LNCaP clone FGC (cell line): ENCODE data around the gene KLHL6.

Experiments
- DNase-seq: peaks from one replicate; pipeline ENCODE4 v3.0.0-alpha.2; 2011; ENCODE audit warnings: low read depth
- H3K4me3 ChIP-seq: 2 replicates; pipeline ENCODE4 v1.5.1; 2011; ENCODE audit warnings: mild to moderate bottlenecking, low read depth, low read length, control low read depth
- CTCF ChIP-seq: IDR thresholded peaks from 2 replicates; pipeline ENCODE4 v1.5.1; 2012; ENCODE audit warnings: mild to moderate bottlenecking; ENCODE audit not compliant: control insufficient read depth, insufficient read depth; ENCODE audit errors: extremely low read depth

Gene KLHL6

GRCh38 chr3:183553334-183554026, 2.0 kb downstream of the KLHL6 start:
- H3K4me3 ChIP-seq: no peak overlapping the region

GRCh38 chr3:183551930-183552329, 3.6 kb downstream of the KLHL6 start:
- no peak for TF ChIP-seq CTCF
- no peak overlapping the region for H3K4me3 ChIP-seq
- DNase-seq: no peak

More at GRCh38 chr3:183553334-183554026, 2.0 kb downstream of the KLHL6 start:
- DNase-seq: no peak
- no peak for TF ChIP-seq CTCF

GRCh38 chr3:183548262-183548769, 7.2 kb downstream of the KLHL6 start:
- H3K4me3 ChIP-seq: no peak overlapping the region
- no peak for DNase-seq
- no peak for TF ChIP-seq CTCF

- H3K4me3 ChIP-seq: no peak overlapping the region
- no peak for DNase-seq
- TF ChIP-seq CTCF: no peak
These were observed 8.9 kb downstream of the KLHL6 start for GRCh38 chr3:183546625-183547024.

DNA sequence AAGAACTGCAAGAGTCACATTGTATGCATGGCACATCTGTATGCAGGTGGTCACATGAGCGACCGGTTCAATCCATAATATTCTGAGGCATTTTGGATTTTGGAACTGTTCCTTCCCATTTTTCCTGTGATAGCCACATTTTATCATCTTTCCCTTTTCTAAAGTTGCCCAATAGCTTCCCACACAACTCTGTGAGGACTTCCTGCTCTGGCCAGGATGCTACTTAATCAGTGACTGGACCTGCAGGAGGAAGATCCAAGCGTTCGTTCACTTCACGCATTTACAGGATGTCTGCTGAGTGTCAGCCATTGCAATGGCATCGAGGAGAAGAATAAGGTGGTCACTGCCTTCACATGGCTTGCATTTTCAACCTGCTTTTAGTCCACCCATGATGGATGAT, 9.8 kb downstream of the KLHL6 start:
- DNase-seq: no peak
- no peak overlapping the region for H3K4me3 ChIP-seq
- no peak for TF ChIP-seq CTCF

GRCh38 chr3:183542355-183542754, 13.2 kb downstream of the KLHL6 start:
- DNase-seq: no peak
- no peak for TF ChIP-seq CTCF
- no peak overlapping the region for H3K4me3 ChIP-seq

GRCh38 chr3:183541738-183542137, 13.8 kb downstream of the KLHL6 start:
- no peak for TF ChIP-seq CTCF
- DNase-seq: no peak
- no peak overlapping the region for H3K4me3 ChIP-seq
